Activated T-cell treated with anti-CD3 and anti-CD28 coated beads for 1 hour (primary cell): Measurements from ENCODE around the gene PDZD7.
"Not testable (repeated sequence)": the region's sequence is repeated elsewhere in the genome, so short reads cannot be mapped to it uniquely, and the experiment has no call there.

Source experiments
- DNase-seq: peaks from one replicate; pipeline ENCODE4 v3.0.0-alpha.2; 2020; ENCODE audit warnings: low read depth

PDZD7 gene

DNA sequence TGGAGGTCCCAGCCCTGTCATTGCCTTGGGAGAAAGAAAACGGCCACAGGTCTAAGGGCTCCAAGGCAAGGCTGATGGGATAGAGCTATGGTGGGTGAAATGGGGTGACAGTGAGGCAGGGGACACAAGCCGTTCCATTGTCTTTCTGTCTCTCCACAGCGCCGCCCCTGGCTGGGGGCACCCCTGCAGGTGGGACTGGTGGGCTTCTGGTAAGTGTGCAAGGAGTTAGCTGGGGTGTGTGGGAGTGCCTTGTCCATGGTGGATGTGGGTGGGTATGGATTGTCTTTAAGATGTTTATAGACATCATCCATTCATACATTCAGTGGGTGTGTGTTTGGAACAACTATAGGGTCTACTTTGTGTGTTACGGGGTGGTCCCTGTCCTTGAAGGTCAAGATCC lies 7.6 kb upstream of the PDZD7 start:
- no peak for DNase-seq

DNA sequence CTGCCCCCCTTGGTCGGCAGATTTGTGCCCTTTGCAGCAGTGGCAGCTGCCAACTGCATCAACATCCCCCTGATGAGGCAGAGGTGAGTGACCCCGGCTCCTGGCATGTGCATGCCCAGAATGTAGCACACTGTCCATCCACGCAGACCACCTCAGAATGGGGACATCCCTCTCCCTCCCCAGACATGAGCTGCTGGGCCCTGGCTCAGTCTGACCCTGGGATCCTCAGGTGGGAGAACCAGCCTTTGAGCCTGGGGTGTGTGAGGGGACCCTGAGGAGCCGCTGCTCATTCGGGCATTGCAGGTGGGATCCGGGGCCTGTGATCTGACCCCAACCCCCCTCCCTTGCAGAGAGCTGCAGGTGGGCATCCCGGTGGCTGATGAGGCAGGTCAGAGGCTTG lies 5.8 kb upstream of the PDZD7 start:
- no peak for DNase-seq

GRCh38 chr10:101035916-101036702 lies 5.2 kb upstream of the PDZD7 start:
- DNase-seq, result no peak

- DNase-seq, result no peak
Observed at GRCh38 chr10:101035314-101035713, 4.4 kb upstream of the PDZD7 start.

GRCh38 chr10:101034404-101034803 lies 3.5 kb upstream of the PDZD7 start:
- not testable (repeated sequence) for DNase-seq

GRCh38 chr10:101033276-101033675 lies 2.3 kb upstream of the PDZD7 start:
- no peak for DNase-seq

- DNase-seq, result peak; percentile 52
Observed at GRCh38 chr10:101032637-101033224, 1.8 kb upstream of the PDZD7 start.

DNA sequence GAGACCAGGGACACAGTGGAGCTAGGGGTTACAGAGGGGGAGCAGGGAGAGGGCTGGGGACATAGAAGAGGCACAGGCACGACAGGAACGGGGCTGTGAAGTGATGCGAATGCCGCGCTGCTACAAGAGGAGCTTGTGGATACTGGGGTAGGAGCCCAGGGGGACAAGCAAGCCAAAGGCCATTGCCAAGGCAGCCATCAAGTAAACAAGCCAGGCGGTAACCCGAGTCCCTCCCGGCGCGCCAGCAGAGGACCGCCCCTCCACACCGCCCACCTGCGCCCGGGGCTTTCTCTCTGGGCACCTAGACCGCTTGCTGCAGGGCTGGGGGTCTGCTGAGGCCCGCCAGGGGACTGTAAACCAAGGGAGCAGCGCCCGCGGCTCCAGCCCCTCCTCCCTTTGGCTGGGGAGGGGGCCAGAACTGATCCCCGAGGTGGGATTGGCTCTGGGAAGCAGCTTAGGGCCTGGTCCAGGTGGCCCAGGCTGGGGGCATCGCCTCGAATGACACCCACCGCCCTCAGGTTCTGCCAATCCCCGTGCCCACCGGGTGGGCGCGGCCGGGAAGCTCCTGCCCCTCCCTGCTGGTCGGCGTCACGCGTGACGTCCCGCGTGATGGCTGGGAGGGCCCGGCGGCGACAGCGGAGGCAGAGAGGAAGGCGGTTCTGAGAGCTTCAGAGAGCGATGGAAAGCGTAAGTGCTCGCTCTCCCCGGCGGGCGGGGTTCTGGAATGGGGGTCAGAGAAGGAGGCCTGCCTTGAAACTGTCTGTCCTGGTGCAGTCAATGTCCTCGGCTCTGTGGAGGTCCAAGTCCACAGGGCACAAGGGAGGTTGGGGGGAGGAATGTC lies 1.1 kb upstream of the PDZD7 start:
- peak; percentile 68 for DNase-seq

DNA sequence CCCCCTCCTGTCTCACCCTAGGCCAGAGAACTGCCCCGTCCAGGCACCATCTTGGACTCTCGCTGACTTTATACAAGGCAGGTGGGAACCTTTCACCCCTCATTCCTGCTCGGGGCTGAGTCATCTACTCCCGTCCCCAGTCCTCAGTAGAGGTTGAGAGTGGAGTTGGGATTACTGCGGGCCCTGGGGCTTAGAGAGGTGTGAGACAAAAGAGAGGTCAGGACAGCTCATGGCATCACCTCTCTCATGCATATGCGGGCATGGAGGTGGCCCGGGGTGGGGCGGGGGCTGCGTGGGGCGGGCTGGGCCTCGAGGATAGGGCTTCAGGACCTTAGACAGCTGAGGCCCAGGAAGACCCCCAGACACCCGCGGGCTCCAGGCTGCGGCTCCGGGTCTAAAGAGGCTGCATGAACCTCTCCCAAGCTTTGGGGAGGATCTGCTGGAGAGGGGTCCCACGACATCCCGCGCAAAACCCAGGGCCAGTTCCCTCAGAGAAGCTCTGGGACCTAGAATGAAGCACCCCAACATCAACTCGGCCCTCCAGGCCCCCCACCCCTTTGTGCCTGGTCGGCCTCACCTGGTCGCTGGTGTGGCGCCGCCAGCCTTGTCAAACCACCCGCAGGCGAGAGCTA lies 317 bp downstream of the PDZD7 start:
- no peak for DNase-seq

DNA sequence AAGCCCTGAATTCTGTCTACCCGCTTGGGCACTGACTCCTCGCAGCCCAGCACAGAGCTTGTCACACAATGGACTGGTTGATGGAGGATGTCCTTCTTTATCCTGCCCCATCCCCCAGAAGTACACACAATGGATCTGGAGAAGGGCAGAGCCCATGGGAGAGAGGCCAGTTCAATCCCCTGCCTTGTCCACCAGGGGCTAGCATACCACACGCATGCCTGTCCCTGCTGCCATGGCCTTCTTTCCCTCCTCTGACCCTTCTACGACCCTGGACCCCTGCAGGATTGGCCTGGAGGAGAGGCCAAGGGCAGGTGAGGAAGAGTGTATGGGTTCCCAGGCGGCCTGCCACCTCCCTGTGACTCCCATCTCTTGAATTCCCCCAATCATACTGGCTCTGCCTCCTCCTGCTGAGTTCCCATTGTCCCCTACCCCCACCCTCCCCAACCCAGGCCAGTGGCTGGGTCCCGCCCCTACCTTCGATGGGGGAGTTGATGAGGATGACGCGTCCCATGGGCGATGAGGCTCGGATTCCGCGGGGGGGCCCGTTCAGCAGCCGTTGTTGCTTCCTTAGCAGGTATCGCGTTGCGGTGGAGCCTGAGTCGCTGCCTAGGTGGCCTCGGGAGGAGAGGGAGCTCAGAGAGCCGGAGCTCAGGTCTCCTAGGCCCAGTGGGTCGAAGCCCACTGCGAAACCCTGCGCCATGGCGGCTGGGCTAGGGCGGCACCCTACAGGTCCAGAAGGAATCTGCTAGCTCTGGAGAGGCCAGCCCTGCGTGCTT lies 1.2 kb downstream of the PDZD7 start:
- DNase-seq, result no peak

GRCh38 chr10:101028446-101029337 lies 2.2 kb downstream of the PDZD7 start:
- DNase-seq, result no peak

- no peak for DNase-seq
Observed at GRCh38 chr10:101027106-101027720, 3.7 kb downstream of the PDZD7 start.

DNA sequence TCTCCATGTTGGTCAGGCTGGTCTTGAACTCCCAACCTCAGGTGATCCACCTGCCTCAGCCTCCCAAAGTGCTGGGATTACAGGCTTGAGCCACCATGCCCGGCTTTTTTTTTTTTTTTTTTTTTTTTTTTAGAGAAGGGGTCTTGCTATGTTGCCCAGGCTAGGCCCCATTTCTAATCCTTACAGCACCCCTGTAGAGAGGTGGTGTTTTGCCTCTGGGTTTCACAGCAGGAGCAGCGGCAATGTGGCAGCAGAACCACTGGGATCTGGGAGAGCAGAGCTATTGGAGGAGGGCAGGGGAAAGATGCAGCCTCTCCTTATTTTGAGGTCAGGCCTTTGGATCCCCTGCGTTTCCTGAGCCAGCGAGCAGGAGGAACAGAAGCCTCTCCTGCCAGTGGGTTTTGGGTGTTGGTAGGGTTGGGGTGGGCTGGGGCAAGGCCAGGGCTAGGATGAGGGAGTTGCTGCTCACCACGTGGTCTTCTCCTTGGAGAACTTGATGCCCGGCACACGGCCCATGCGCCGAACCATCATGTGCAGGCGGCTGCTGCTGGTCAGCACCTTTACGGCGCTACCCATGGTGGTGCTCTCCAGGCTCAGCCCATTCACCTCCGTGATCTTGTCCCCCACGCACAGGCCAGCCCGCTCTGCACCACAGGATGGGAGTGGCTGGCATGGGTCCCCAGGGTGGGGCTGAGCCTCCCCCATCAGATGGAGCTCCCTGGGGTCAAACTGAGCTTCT lies 7.8 kb downstream of the PDZD7 start:
- DNase-seq, result no peak

DNA sequence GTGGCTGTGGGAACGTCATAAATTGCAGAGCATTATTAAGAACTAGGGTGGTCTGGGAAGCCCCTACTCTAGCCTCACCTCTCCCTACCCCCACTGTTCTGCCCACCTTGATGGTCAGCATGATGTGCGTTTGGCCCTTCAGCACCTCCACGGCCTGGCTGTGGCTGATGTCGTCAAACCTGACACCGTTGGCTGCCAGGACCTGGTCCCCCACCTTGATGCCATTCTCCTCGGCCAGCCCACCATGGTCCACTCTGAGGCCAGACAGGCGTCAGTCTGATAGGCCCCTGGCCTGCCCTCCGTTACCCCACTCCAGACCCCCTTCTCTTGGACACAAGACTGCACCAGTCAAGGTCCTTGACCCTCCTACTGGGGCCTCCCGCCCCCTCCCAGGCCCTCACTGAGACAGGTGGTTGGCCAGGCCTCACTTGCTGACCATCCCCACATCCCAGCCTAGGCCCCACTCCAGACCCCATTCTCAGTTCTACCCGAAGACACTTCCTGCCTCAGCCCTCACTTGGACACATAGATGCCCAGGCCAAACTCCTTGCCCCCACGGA lies 9.2 kb downstream of the PDZD7 start:
- no peak for DNase-seq

DNA sequence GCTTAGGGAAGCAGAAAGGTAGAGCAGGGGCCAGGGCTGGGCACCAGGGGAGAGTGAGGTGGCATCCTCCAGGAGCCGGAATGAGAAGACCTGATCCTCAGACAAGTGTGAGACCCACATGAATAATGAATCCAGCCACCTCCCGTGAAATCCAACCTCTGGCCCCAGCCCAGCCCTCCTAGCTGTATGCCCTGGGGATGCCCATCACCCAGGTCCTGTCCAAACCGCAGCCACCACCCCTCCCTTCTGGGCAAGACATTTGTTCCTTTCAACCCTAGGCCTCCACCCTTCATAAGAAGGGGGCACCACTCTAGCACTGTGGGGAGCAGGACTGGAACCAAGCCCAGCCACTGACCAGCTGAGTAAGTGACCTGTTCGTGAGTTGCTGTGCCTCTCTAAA lies 9.7 kb downstream of the PDZD7 start:
- DNase-seq, result no peak

DNA sequence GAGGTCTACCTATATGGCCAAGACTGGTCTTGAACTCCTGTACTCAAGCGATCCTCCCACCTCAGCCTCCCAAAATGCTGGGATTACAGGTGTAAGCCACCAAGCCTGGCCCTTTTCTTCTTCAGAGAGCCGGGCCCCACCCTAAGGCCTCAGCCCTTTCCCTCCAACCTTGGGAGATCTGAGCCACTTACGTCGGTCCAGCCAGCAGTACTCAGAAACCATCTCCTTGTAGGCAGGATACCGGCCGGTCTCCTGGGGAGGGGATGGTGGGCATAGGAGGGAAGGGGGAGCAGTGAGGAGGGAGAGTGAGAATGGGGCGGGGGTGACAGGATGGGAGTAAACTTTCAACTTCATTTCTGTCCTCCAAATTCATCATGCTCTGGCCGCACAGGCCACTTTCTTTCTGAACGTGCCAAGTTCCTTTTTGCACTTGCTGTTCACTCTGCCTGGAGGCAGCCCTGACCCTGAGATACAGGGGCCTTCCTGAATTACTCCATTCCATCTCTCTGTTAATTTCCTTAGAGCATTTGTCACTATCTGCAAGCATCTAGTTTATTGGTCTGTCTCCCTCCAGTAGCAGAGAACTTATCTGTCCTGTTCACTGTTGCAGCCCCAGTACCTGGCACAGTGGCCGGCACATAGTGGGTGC lies 10.4 kb downstream of the PDZD7 start:
- no peak for DNase-seq

DNA sequence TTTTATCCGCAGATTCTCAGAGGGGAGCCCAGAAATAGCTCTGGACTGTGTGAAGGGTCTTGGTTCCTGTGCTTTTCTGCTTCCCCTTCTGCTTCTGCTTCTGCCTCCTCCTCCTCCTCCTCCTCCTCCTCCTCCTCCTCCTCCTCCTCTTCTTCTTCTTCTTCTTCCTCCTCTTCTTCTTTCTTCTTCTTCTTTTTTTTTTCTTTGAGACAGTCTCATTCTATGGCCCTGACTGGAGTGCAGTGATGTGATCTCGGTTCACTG lies 11.6 kb downstream of the PDZD7 start:
- no peak for DNase-seq

GRCh38 chr10:101018600-101019439 lies 12.1 kb downstream of the PDZD7 start:
- peak; percentile 64 for DNase-seq
